Osteocyte (in vitro differentiated cells): ENCODE measurements around the gene SLC6A4. TPM values are rescaled to one million over a fixed set of nuclear protein-coding genes. Genes with fewer than 3 reads are reported as not detected.

Source experiments
- DNase-seq: peaks from one replicate; pipeline ENCODE4 v3.0.0; 2021; ENCODE audit warnings: mixed read lengths; ENCODE audit not compliant: unreplicated experiment; ENCODE audit errors: extremely low spot score
- H3K27ac Mint-ChIP-seq: one replicate; pipeline ENCODE4 v1.8.0; 2021; ENCODE audit warnings: mild to moderate bottlenecking, mixed read lengths; ENCODE audit not compliant: unreplicated experiment
- H3K27me3 Mint-ChIP-seq: one replicate; pipeline ENCODE4 v1.8.0; 2021; ENCODE audit warnings: mixed read lengths; ENCODE audit not compliant: unreplicated experiment
- H3K36me3 Mint-ChIP-seq: one replicate; pipeline ENCODE4 v1.8.0; 2021; ENCODE audit warnings: mixed read lengths; ENCODE audit not compliant: unreplicated experiment
- H3K4me1 Mint-ChIP-seq: one replicate; pipeline ENCODE4 v1.8.0; 2021; ENCODE audit warnings: mixed read lengths; ENCODE audit not compliant: unreplicated experiment
- H3K4me3 Mint-ChIP-seq: one replicate; pipeline ENCODE4 v1.8.0; 2021; ENCODE audit warnings: mild to moderate bottlenecking, moderate library complexity, mixed read lengths; ENCODE audit not compliant: unreplicated experiment
- H3K9me3 Mint-ChIP-seq: one replicate; pipeline ENCODE4 v1.8.0; 2021; ENCODE audit warnings: mixed read lengths; ENCODE audit not compliant: unreplicated experiment
- CTCF ChIP-seq: fragments of 200-600 bp; sonication (generic); IDR thresholded peaks from 2 replicates; pipeline ENCODE4 v1.5.0; 2021; ENCODE audit warnings: antibody characterized with exemption, mild to moderate bottlenecking, moderate library complexity
- total RNA-seq: library from RNA; stranded (reverse); gene quantifications from 2 replicates; pipeline ENCODE4 v1.2.1, GENCODE V29; 2021

SLC6A4 gene
- total RNA-seq, 1 donor from 2014 or later, result 0.16 TPM

GRCh38 chr17:30236766-30237165, 1.3 kb upstream of the SLC6A4 start:
- Mint-ChIP-seq H3K27ac (no peak overlapping the region), H3K27me3 (peaks cover 43% of the 10 kb centered on the region), H3K9me3 (no peaks in the 10 kb centered on the region), H3K36me3 (no peaks in the 10 kb centered on the region), H3K4me1 (peaks cover 14% of the 10 kb centered on the region), H3K4me3 (no peak overlapping the region)
- TF ChIP-seq CTCF, result peak; percentile 49
- DNase-seq, result peak; percentile 89

- no peaks in the 10 kb centered on the region for H3K9me3 Mint-ChIP-seq
- H3K36me3 Mint-ChIP-seq, result no peaks in the 10 kb centered on the region
- peaks cover 14% of the 10 kb centered on the region for H3K4me1 Mint-ChIP-seq
- H3K27ac Mint-ChIP-seq, result no peak overlapping the region
- peak overlapping the region; percentile 68 for H3K4me3 Mint-ChIP-seq
- no peak for TF ChIP-seq CTCF
- no peak for DNase-seq
- H3K27me3 Mint-ChIP-seq, result peaks cover 46% of the 10 kb centered on the region
Measured at GRCh38 chr17:30236297-30236624, 764 bp upstream of the SLC6A4 start.

GRCh38 chr17:30234964-30235363, 533 bp downstream of the SLC6A4 start:
- no peak overlapping the region for H3K27ac Mint-ChIP-seq
- DNase-seq, result no peak

GRCh38 chr17:30234296-30234695, 1.2 kb downstream of the SLC6A4 start:
- no peak for DNase-seq
- Mint-ChIP-seq H3K4me3 (no peak overlapping the region), H3K27ac (no peak overlapping the region), H3K4me1 (peaks cover 14% of the 10 kb centered on the region), H3K27me3 (peaks cover 56% of the 10 kb centered on the region), H3K36me3 (no peaks in the 10 kb centered on the region), H3K9me3 (no peaks in the 10 kb centered on the region)
- no peak for TF ChIP-seq CTCF

More at GRCh38 chr17:30234964-30235363, 533 bp downstream of the SLC6A4 start:
- no peak for TF ChIP-seq CTCF
- Mint-ChIP-seq H3K4me3 (peak overlapping the region; percentile 50), H3K4me1 (peaks cover 14% of the 10 kb centered on the region), H3K27me3 (peaks cover 56% of the 10 kb centered on the region), H3K36me3 (no peaks in the 10 kb centered on the region), H3K9me3 (no peaks in the 10 kb centered on the region)

GRCh38 chr17:30232824-30233427, 2.6 kb downstream of the SLC6A4 start:
- no peak overlapping the region for H3K27ac Mint-ChIP-seq

More at GRCh38 chr17:30232824-30233427, 2.6 kb downstream of the SLC6A4 start:
- Mint-ChIP-seq H3K9me3 (no peaks in the 10 kb centered on the region), H3K4me3 (no peak overlapping the region), H3K4me1 (peaks cover 22% of the 10 kb centered on the region), H3K36me3 (no peaks in the 10 kb centered on the region), H3K27me3 (peaks cover 56% of the 10 kb centered on the region)
- no peak for TF ChIP-seq CTCF
- DNase-seq, result no peak
